GM19468 (cell line): ENCODE results near the gene FYCO1.

Source experiments
- ATAC-seq: cut with Tn5 transposase; IDR thresholded peaks from one replicate; pipeline ENCODE4 v1.9.1; 2021; ENCODE audit warnings: mild to moderate bottlenecking, moderate library complexity, moderate number of reproducible peaks; ENCODE audit not compliant: unreplicated experiment; ENCODE audit errors: extremely low read depth

Gene FYCO1

GRCh38 chr3:45922950-45923590, 72.6 kb downstream of the FYCO1 start:
- ATAC-seq, result no peak

- no peak for ATAC-seq
Measured at GRCh38 chr3:45922039-45922326, 73.6 kb downstream of the FYCO1 start.

GRCh38 chr3:45921158-45922038, 74.2 kb downstream of the FYCO1 start:
- ATAC-seq, result no peak

- ATAC-seq, result no peak
Measured at GRCh38 chr3:45917146-45917898, 78.3 kb downstream of the FYCO1 start.

GRCh38 chr3:45915518-45916231, 79.9 kb downstream of the FYCO1 start:
- ATAC-seq, result peak; percentile 79

GRCh38 chr3:45915059-45915439, 80.6 kb downstream of the FYCO1 start:
- ATAC-seq, result no peak

GRCh38 chr3:45914362-45915058, 81.1 kb downstream of the FYCO1 start:
- ATAC-seq, result no peak

- ATAC-seq, result no peak
Measured at GRCh38 chr3:45912435-45912834, 83.2 kb downstream of the FYCO1 start.

- ATAC-seq, result no peak
Measured at GRCh38 chr3:45911511-45912226, 84.0 kb downstream of the FYCO1 start.

GRCh38 chr3:45910892-45911291, 84.7 kb downstream of the FYCO1 start:
- ATAC-seq, result no peak

GRCh38 chr3:45909542-45909941, 86.1 kb downstream of the FYCO1 start:
- no peak for ATAC-seq

GRCh38 chr3:45908761-45909160, 86.9 kb downstream of the FYCO1 start:
- ATAC-seq, result no peak

- ATAC-seq, result no peak
Measured at GRCh38 chr3:45907769-45908705, 87.6 kb downstream of the FYCO1 start.

GRCh38 chr3:45906681-45907407, 88.8 kb downstream of the FYCO1 start:
- no peak for ATAC-seq

GRCh38 chr3:45905755-45906154, 89.9 kb downstream of the FYCO1 start:
- ATAC-seq, result no peak

- no peak for ATAC-seq
Measured at GRCh38 chr3:45904931-45905330, 90.7 kb downstream of the FYCO1 start.

GRCh38 chr3:45896956-45897355, 98.7 kb downstream of the FYCO1 start:
- no peak for ATAC-seq
